Uterine smooth muscle cell (primary cell): ENCODE measurements around the gene NBPF6. TPM values are rescaled to one million over a fixed set of nuclear protein-coding genes. Genes with fewer than 3 reads are reported as not detected.

ENCODE experiments used
- total RNA-seq: library from RNA; depleted of rRNA; stranded (reverse); fragments of >200 nt; gene quantifications from 2 replicates; pipeline ENCODE4 v1.2.3, GENCODE V29; 2014

NBPF6 gene
- total RNA-seq = not detected in 2 replicates

GRCh38 chr1:108450043-108450442, at the start of gene NBPF6:
TSS of gene NBPF6 (plus strand) at chr1:108450343. CDS start at chr1:108450602, 259 bp downstream.

Other genes starting within 250 kb of the NBPF6 start
- gene SLC25A24, start 250.0 kb upstream of the NBPF6 start, total RNA-seq = 54.7 and 78.1 TPM in 2 replicates
- not detected in 2 replicates for gene NBPF4, start 206.3 kb upstream of the NBPF6 start, total RNA-seq
- gene EEIG2, start 109.8 kb downstream of the NBPF6 start, total RNA-seq = 20.0 and 27.8 TPM in 2 replicates
- gene HENMT1, start 210.8 kb downstream of the NBPF6 start, total RNA-seq = 1.7 and 2.4 TPM in 2 replicates
- 11.7 and 16.0 TPM in 2 replicates for gene PRPF38B, start 242.0 kb downstream of the NBPF6 start, total RNA-seq